Endothelial cell of umbilical vein (primary cell): ENCODE data around the gene ERBB2. TPM values are rescaled to one million over a fixed set of nuclear protein-coding genes. Genes with fewer than 3 reads are reported as not detected.

Experiments used
- BruUV-seq: library from RNA; stranded (reverse); fragments of 400-500 nt; replicated peaks from 2 replicates; lab custom pipeline; 2021; lab: Mats Ljungman, UMichigan
- CTCF ChIA-PET: fragments of 300-600, 350-600 bp; sonication (Branson Sonifier 250); formaldehyde crosslinking; loops from one replicate; lab custom pipeline; 2021; ENCODE audit warnings: antibody characterized with exemption, inconsistent platforms; lab: Charles Lee
- POLR2A ChIA-PET: fragments of 300-600, 350-600 bp; sonication (Branson Sonifier 250); formaldehyde crosslinking; loops from one replicate; lab custom pipeline; 2021; ENCODE audit warnings: antibody characterized with exemption, inconsistent platforms; lab: Charles Lee
- DNase-seq: peaks from one replicate; pipeline ENCODE4 v3.0.0-alpha.2; 2011; ENCODE audit warnings: low read depth, low spot score
- FAIRE-seq: peaks from 2 replicates; lab custom pipeline; 2011; peaks lifted over from hg19 to GRCh38; lab: Jason Lieb, UNC
- H2AFZ ChIP-seq: 2 replicates; pipeline ENCODE4 v1.6.0; 2012; ENCODE audit warnings: low read depth, low read length, control low read depth, inconsistent platforms
- H3K27ac ChIP-seq: 2 replicates; pipeline ENCODE4 v1.5.1; 2011; ENCODE audit warnings: low read depth, mild to moderate bottlenecking, control low read depth, low read length, moderate library complexity; ENCODE audit not compliant: insufficient read depth
- H3K27me3 ChIP-seq, 2 experiments: 2 replicates each; pipeline versions ENCODE4 v1.6.0 to v1.6.1; 2011; ENCODE audit warnings: low read length in 2 of 2, mixed read lengths in 1 of 2; ENCODE audit not compliant: control insufficient read depth in 2 of 2, insufficient read depth in 2 of 2
- H3K36me3 ChIP-seq, 2 experiments: 2 replicates in 1 of 2; 3 replicates in 1 of 2; pipeline ENCODE4 v1.5.1; 2011; ENCODE audit warnings: low read length in 2 of 2, mild to moderate bottlenecking in 1 of 2, moderate library complexity in 1 of 2; ENCODE audit not compliant: control insufficient read depth in 2 of 2, insufficient read depth in 2 of 2; ENCODE audit errors: extremely low read depth in 1 of 2
- H3K4me1 ChIP-seq: 3 replicates; pipeline ENCODE4 v1.5.1; 2011; ENCODE audit warnings: mild to moderate bottlenecking, low read length; ENCODE audit not compliant: control insufficient read depth, insufficient read depth; ENCODE audit errors: extremely low read depth
- H3K4me2 ChIP-seq: 2 replicates; pipeline ENCODE4 v1.6.1; 2011; ENCODE audit warnings: low read length, control low read depth, mixed read lengths; ENCODE audit not compliant: insufficient read depth
- H3K4me3 ChIP-seq, 3 experiments: fragments of 200-600 bp in 1 of 3; sonication (generic), shearing (Covaris generic) in 1 of 3; replicated peaks in 1 of 3; 2 replicates each; pipeline ENCODE4 v1.5.1; 2011 to 2016; ENCODE audit warnings: control low read depth in 3 of 3, low read length in 3 of 3, mild to moderate bottlenecking in 2 of 3, inconsistent platforms in 1 of 3, low read depth in 1 of 3, moderate library complexity in 1 of 3; ENCODE audit not compliant: insufficient read depth in 1 of 3
- H3K79me2 ChIP-seq: 2 replicates; pipeline ENCODE4 v1.6.0; 2012; ENCODE audit warnings: low read length, inconsistent platforms; ENCODE audit not compliant: control insufficient read depth, insufficient read depth
- H3K9ac ChIP-seq: replicated peaks from 2 replicates; pipeline ENCODE3; 2011; ENCODE audit warnings: low read length, control low read depth; ENCODE audit not compliant: insufficient read depth; ENCODE audit errors: extremely low read depth
- H3K9me1 ChIP-seq: replicated peaks from 3 replicates; pipeline ENCODE4 v1.6.0; 2011; ENCODE audit warnings: mild to moderate bottlenecking, low read length; ENCODE audit not compliant: control insufficient read depth, insufficient read depth; ENCODE audit errors: extremely low read depth
- H3K9me3 ChIP-seq: replicated peaks from 2 replicates; pipeline ENCODE4 v1.5.1; 2012; ENCODE audit warnings: low read length, inconsistent platforms; ENCODE audit not compliant: control insufficient read depth, insufficient read depth
- H4K20me1 ChIP-seq: replicated peaks from 2 replicates; pipeline ENCODE3; 2011; ENCODE audit warnings: mild to moderate bottlenecking, low read length; ENCODE audit not compliant: control insufficient read depth, insufficient read depth; ENCODE audit errors: extremely low read depth
- EZH2 ChIP-seq: IDR thresholded peaks from 2 replicates; pipeline ENCODE4 v1.6.1; 2012; ENCODE audit warnings: borderline replicate concordance, low read depth, mild to moderate bottlenecking, moderate library complexity, low read length, inconsistent platforms; ENCODE audit not compliant: severe bottlenecking
- FOS ChIP-seq: IDR thresholded peaks from 2 replicates; pipeline ENCODE4 v1.6.1; 2011; ENCODE audit warnings: mild to moderate bottlenecking, low read length, moderate library complexity, borderline replicate concordance; ENCODE audit not compliant: insufficient read depth
- GATA2 ChIP-seq: IDR thresholded peaks from 2 replicates; pipeline ENCODE4 v1.7.0; 2011; ENCODE audit warnings: low read depth, mild to moderate bottlenecking, moderate library complexity, mixed read lengths, low read length; ENCODE audit not compliant: insufficient read length, insufficient read depth
- JUN ChIP-seq: IDR thresholded peaks from 2 replicates; pipeline ENCODE4 v1.6.1; 2011; ENCODE audit warnings: borderline replicate concordance, low read depth; ENCODE audit not compliant: insufficient read length, insufficient read depth
- MYC ChIP-seq: IDR thresholded peaks from one replicate; pipeline ENCODE4 v1.6.1; 2011; ENCODE audit warnings: mild to moderate bottlenecking, low read depth, low read length
- POLR2A ChIP-seq: IDR thresholded peaks from 2 replicates; pipeline ENCODE4 v1.6.1; 2012; ENCODE audit warnings: low read depth, mild to moderate bottlenecking, control low read depth, low read length
- POLR2AphosphoS5 ChIP-seq: IDR thresholded peaks from 2 replicates; pipeline ENCODE4 v1.6.1; 2012; ENCODE audit warnings: low read depth, mild to moderate bottlenecking, control low read depth, low read length, moderate library complexity; ENCODE audit not compliant: insufficient read depth
- dilution Hi-C: fragments of 300-500 bp; cut with MboI; formaldehyde crosslinking; loops from one replicate; pipeline ENCODE4 v1.15.0; 2019; ENCODE audit warnings: low sequenced_read_pairs; ENCODE audit not compliant: extremely low pct_ligation_motif_present
- intact Hi-C: fragments of 100-400 bp; cut with micrococcal nuclease; formaldehyde crosslinking; loops from one replicate; pipeline ENCODE4 v1.10.0; 2022
- polyA plus RNA-seq, 4 experiments: library from polyadenylated mRNA; depleted of rRNA in 3 of 4; stranded (reverse) in 3 of 4; unstranded in 1 of 4; fragments of >200 nt; gene quantifications; 2 replicates each; pipeline versions ENCODE4 v1.2.1 to v1.2.3, GENCODE V29; 2011 to 2012; ENCODE audit warnings: missing spikeins in 1 of 4
- total RNA-seq: library from RNA; stranded (reverse); gene quantifications from 2 replicates; pipeline ENCODE4 v1.2.3, GENCODE V29; 2021
- TF ChIP-seq, protein P1 (sequence below), 2 donors: IDR thresholded peaks; 1 replicate in 1 of 2; 2 replicates in 1 of 2; pipeline ENCODE4 v1.5.1; 2011; ENCODE audit warnings: low read length in 2 of 2, mild to moderate bottlenecking in 2 of 2, moderate library complexity in 2 of 2, control low read depth in 1 of 2, inconsistent platforms in 1 of 2, low read depth in 1 of 2; ENCODE audit not compliant: insufficient read depth in 1 of 2; ENCODE audit errors: extremely low read depth in 1 of 2
- TF ChIP-seq, protein P2 (sequence below): IDR thresholded peaks from 2 replicates; pipeline ENCODE4 v1.6.1; 2011; ENCODE audit not compliant: insufficient read depth, insufficient read length

The ERBB2 gene
- total and polyA plus RNA-seq, 2 donors (not counting 3 experiments of a cell fraction or from before 2014, with no cell fraction given): 20.6 to 32.9 TPM

DNA sequence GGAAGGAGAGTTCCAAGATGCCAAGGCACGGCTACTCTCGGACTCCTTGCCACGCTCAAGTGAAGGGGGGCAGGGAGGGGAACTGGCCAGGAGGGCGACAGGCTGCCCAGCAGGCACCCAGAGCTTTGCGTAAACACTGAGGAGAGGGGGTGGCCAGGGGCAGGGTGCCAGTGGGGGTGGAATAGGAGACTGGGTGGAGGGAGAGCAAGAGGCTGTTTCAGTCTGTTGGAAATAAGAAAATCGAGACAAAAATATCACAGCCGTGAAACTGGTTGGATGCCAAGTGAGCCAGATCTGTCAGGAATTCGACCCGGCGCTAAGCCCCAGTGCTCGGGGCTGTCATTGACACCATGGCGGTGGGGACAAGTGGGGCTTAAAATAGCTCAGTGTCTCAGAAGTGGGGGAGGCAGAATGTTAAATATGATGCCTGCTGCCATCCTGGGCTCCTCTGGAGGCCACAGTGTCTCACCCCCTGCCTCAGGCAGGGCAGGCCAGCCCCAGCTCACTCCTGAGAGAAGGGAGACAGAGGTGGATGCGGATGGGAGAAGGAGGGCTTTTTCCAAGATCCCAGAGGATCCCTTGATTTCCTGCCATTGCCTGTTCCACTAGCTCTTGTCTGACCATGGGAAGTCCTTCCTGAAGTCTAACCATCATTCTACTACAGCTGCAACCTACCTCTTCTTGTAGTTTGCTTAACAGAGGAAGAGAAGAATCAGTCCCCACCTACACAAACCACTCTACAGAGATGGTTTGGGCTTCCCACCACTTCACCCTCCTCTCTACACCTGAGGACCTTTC, 22.1 kb upstream of the ERBB2 start:
- Histone ChIP-seq H3K4me1 (no peaks in the 10 kb centered on the region), H4K20me1 (no peaks in the 10 kb centered on the region), H3K36me3 (no peaks in the 10 kb centered on the region), H3K9me1 (no peaks in the 10 kb centered on the region), H3K4me2 (no peak overlapping the region), H2AFZ (no peak overlapping the region), H3K4me3 (no peak overlapping the region), H3K9ac (no peak overlapping the region), H3K9me3 (no peaks in the 10 kb centered on the region), H3K27me3 (no peaks in the 10 kb centered on the region), H3K79me2 (no peaks in the 10 kb centered on the region), H3K27ac (no peak overlapping the region)
- no peak for DNase-seq
- no peak for FAIRE-seq
- TF ChIP-seq, protein P1, sequence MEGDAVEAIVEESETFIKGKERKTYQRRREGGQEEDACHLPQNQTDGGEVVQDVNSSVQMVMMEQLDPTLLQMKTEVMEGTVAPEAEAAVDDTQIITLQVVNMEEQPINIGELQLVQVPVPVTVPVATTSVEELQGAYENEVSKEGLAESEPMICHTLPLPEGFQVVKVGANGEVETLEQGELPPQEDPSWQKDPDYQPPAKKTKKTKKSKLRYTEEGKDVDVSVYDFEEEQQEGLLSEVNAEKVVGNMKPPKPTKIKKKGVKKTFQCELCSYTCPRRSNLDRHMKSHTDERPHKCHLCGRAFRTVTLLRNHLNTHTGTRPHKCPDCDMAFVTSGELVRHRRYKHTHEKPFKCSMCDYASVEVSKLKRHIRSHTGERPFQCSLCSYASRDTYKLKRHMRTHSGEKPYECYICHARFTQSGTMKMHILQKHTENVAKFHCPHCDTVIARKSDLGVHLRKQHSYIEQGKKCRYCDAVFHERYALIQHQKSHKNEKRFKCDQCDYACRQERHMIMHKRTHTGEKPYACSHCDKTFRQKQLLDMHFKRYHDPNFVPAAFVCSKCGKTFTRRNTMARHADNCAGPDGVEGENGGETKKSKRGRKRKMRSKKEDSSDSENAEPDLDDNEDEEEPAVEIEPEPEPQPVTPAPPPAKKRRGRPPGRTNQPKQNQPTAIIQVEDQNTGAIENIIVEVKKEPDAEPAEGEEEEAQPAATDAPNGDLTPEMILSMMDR (IDR thresholded peaks at IDR 0.05; ENCODE audit: extremely low read depth in 1 of 2, insufficient read depth in 1 of 2, low read depth in 1 of 2, low read length in 2 of 2): no peak
- no peak for TF ChIP-seq FOS
- no peak for TF ChIP-seq POLR2A
- TF ChIP-seq POLR2AphosphoS5: no peak
- TF ChIP-seq, protein P2, sequence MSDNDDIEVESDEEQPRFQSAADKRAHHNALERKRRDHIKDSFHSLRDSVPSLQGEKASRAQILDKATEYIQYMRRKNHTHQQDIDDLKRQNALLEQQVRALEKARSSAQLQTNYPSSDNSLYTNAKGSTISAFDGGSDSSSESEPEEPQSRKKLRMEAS: no peak
- TF ChIP-seq EZH2: no peak
- TF ChIP-seq MYC: no peak
- no peak for TF ChIP-seq GATA2
- no peak for TF ChIP-seq JUN
- POLR2A ChIA-PET: no interaction called here
- BruUV-seq: no TSS peak
- CTCF ChIA-PET: interaction anchor here (0.8 to 13.1 kb wide), 4 partner anchors 11 to 58 kb away, joined by 3 to 291 read pairs (median 5); no protein-coding TSS in a partner anchor
- intact Hi-C loops: no loop called here
- dilution Hi-C loops: no loop called here
